ENCODE results near the gene TMEM52B.
A peak's percentile ranks its signal among the peaks of the same experiment; 100 is the strongest.
"Not testable (repeated sequence)": the region's sequence is repeated elsewhere in the genome, so short reads cannot be mapped to it uniquely, and the experiment has no call there.

TMEM52B gene

GRCh38 chr12:10211940-10212738 lies 33.3 kb downstream of the TMEM52B start:
- DNase-seq = peak; percentile 92

- peak; percentile 79 for DNase-seq
Observed at GRCh38 chr12:10212739-10213131, 33.9 kb downstream of the TMEM52B start, which contains the start of gene GABARAPL1. TSS of gene GABARAPL1 (plus strand) at chr12:10212877. CDS start at chr12:10213130, 253 bp downstream.

- DNase-seq = peak; percentile 87
Observed at GRCh38 chr12:10213168-10214135, 34.6 kb downstream of the TMEM52B start.

GRCh38 chr12:10214136-10214894 lies 35.5 kb downstream of the TMEM52B start:
- peak; percentile 44 for DNase-seq

GRCh38 chr12:10214895-10215267 lies 36.0 kb downstream of the TMEM52B start:
- DNase-seq = no peak

- peak; percentile 34 for DNase-seq
Observed at GRCh38 chr12:10215436-10215835, 36.6 kb downstream of the TMEM52B start.

GRCh38 chr12:10215946-10216345 lies 37.1 kb downstream of the TMEM52B start:
- not testable (repeated sequence) for DNase-seq

- DNase-seq = no peak
Observed at GRCh38 chr12:10218021-10218420, 39.2 kb downstream of the TMEM52B start.

- no peak for DNase-seq
Observed at GRCh38 chr12:10220398-10221077, 41.7 kb downstream of the TMEM52B start.

GRCh38 chr12:10221846-10222245 lies 43.0 kb downstream of the TMEM52B start:
- DNase-seq = no peak

GRCh38 chr12:10223208-10223607 lies 44.4 kb downstream of the TMEM52B start:
- no peak for DNase-seq

- DNase-seq = not testable (repeated sequence)
Observed at GRCh38 chr12:10225426-10225825, 46.6 kb downstream of the TMEM52B start.

GRCh38 chr12:10226086-10226485 lies 47.3 kb downstream of the TMEM52B start:
- no peak for DNase-seq

GRCh38 chr12:10226731-10227130 lies 47.9 kb downstream of the TMEM52B start:
- DNase-seq = no peak

GRCh38 chr12:10227648-10228047 lies 48.8 kb downstream of the TMEM52B start:
- no peak for DNase-seq

GRCh38 chr12:10234562-10234961 lies 55.7 kb downstream of the TMEM52B start:
- no peak for DNase-seq

GRCh38 chr12:10235761-10236631 lies 57.2 kb downstream of the TMEM52B start:
- peak; percentile 69 for DNase-seq

GRCh38 chr12:10236720-10237119 lies 57.9 kb downstream of the TMEM52B start:
- no peak for DNase-seq

- DNase-seq = no peak
Observed at GRCh38 chr12:10238526-10238925, 59.7 kb downstream of the TMEM52B start.

GRCh38 chr12:10241290-10241689 lies 62.5 kb downstream of the TMEM52B start:
- no peak for DNase-seq

Measured in OCI-M1 (cell line).